Panc1 (cell line): ENCODE data around the gene TDRD7. TPM values are rescaled to one million over a fixed set of nuclear protein-coding genes. Genes with fewer than 3 reads are reported as not detected.

Experiments
- ATAC-seq: fragments of 200-7000 bp; cut with Tn5 transposase; 2 replicates; pipeline ENCODE4 v1.9.1; 2020; ENCODE audit warnings: mild to moderate bottlenecking, moderate library complexity
- BruUV-seq: library from RNA; stranded (reverse); fragments of 400-500 nt; replicated peaks from 2 replicates; lab custom pipeline; 2021; lab: Mats Ljungman, UMichigan
- CTCF ChIA-PET: fragments of 300-600 bp; sonication (Branson Sonifier 250); formaldehyde crosslinking; loops from one replicate; lab custom pipeline; 2022; ENCODE audit warnings: antibody characterized with exemption; lab: Charles Lee
- POLR2A ChIA-PET: fragments of 300-600 bp; sonication (Branson Sonifier 250); formaldehyde crosslinking; loops from one replicate; lab custom pipeline; 2022; ENCODE audit warnings: antibody characterized with exemption; lab: Charles Lee
- DNase-seq: peaks from one replicate; pipeline ENCODE4 v3.0.0-alpha.2; 2010; ENCODE audit warnings: low read depth, low spot score
- H3K27ac ChIP-seq: 2 replicates; pipeline ENCODE4 v1.5.1; 2011; ENCODE audit warnings: mild to moderate bottlenecking, low read length, inconsistent platforms
- H3K27me3 ChIP-seq: fragments of 200-500 bp; sonication (Bioruptor generic); 2 replicates; pipeline ENCODE4 v1.6.0; 2014; ENCODE audit warnings: low read length, inconsistent platforms; ENCODE audit not compliant: control insufficient read depth, insufficient read depth
- H3K36me3 ChIP-seq: fragments of 200-500 bp; sonication (Bioruptor generic); 2 replicates; pipeline ENCODE4 v1.5.1; 2014; ENCODE audit warnings: inconsistent platforms, mild to moderate bottlenecking, low read length, moderate library complexity; ENCODE audit not compliant: control insufficient read depth, insufficient read depth
- H3K4me1 ChIP-seq: 2 replicates; pipeline ENCODE4 v1.5.1; 2011; ENCODE audit warnings: inconsistent platforms, mild to moderate bottlenecking, low read length, moderate library complexity; ENCODE audit not compliant: control insufficient read depth, insufficient read depth
- H3K4me3 ChIP-seq, 2 experiments: 2 replicates each; pipeline ENCODE4 v1.5.1; 2011 to 2012; ENCODE audit warnings: low read depth in 2 of 2, low read length in 2 of 2, mild to moderate bottlenecking in 2 of 2, inconsistent platforms in 1 of 2, moderate library complexity in 1 of 2
- H3K9me3 ChIP-seq: fragments of 200-500 bp; sonication (Bioruptor generic); 2 replicates; pipeline ENCODE4 v1.5.1; 2014; ENCODE audit warnings: low read depth, mild to moderate bottlenecking, inconsistent platforms, low read length, moderate library complexity; ENCODE audit not compliant: control insufficient read depth, insufficient read depth
- CTCF ChIP-seq: fragments of 450-650 bp; IDR thresholded peaks from 2 replicates; pipeline ENCODE4 v1.5.1; 2017; ENCODE audit warnings: mild to moderate bottlenecking
- POLR2AphosphoS5 ChIP-seq: IDR thresholded peaks from 2 replicates; pipeline ENCODE4 v1.6.1; 2012; ENCODE audit warnings: mild to moderate bottlenecking, low read depth, low read length, moderate library complexity
- REST ChIP-seq, 2 experiments: IDR thresholded peaks; 2 replicates each; pipeline ENCODE4 v1.6.1; 2011 to 2012; ENCODE audit warnings: low read depth in 2 of 2, control low read depth in 1 of 2, low read length in 1 of 2, mild to moderate bottlenecking in 1 of 2, moderate library complexity in 1 of 2; ENCODE audit not compliant: insufficient read depth in 1 of 2
- SIN3A ChIP-seq: IDR thresholded peaks from 2 replicates; pipeline ENCODE4 v1.6.1; 2012; ENCODE audit warnings: low read depth, mild to moderate bottlenecking, low read length, moderate library complexity, borderline replicate concordance; ENCODE audit not compliant: insufficient read depth
- TCF7L2 ChIP-seq: IDR thresholded peaks from 2 replicates; pipeline ENCODE4 v1.6.1; 2011; ENCODE audit warnings: mild to moderate bottlenecking, low read depth, low read length, inconsistent platforms
- in situ Hi-C: cut with HindIII; loops from 2 replicates; pipeline ENCODE4 v1.10.0; 2016; ENCODE audit warnings: low sequenced_read_pairs, low pct_unique_long_range_greater_than_20kb
- intact Hi-C: fragments of 100-400 bp; cut with micrococcal nuclease; formaldehyde crosslinking; loops from one replicate; pipeline ENCODE4 v1.10.0; 2022; ENCODE audit not compliant: unreplicated experiment
- total RNA-seq: library from RNA; stranded (reverse); gene quantifications from one replicate; pipeline ENCODE4 v1.2.1, GENCODE V29; 2021; ENCODE audit not compliant: unreplicated experiment

Gene TDRD7
- total RNA-seq, 1 experiment from 2014 or later: 10.6 TPM

GRCh38 chr9:97501177-97501971 is 89.5 kb downstream of the TDRD7 start, which contains the start of gene TMOD1:
TMOD1 (plus strand) TSS chr9:97501666; CDS start chr9:97524189, 22,523 bp downstream.
- Histone ChIP-seq H3K4me1 (no peaks in the 10 kb centered on the region), H3K27ac (no peak within 1 kb of the TSS), H3K27me3 (peaks cover 5% of the 10 kb centered on the region), H3K36me3 (peaks cover 3% of the 10 kb centered on the region; the same call in 1 of the 2 replicates), H3K9me3 (no peaks in the 10 kb centered on the region), H3K4me3 (peak within 1 kb of the TSS; percentile 46 to 57)
- POLR2A ChIA-PET: no interaction called here
- in situ Hi-C loops: no loop called here
- ATAC-seq (peak; percentile 93), DNase-seq (no peak)
- CTCF ChIA-PET: no interaction called here
- intact Hi-C loops: no loop called here
- TF ChIP-seq SIN3A (no peak), CTCF (peak; percentile 70), TCF7L2 (peak; percentile 64), REST (IDR thresholded peaks at IDR 0.05; ENCODE audit: insufficient read depth in 1 of 2, low read depth in 2 of 2, low read length in 1 of 2) (no peak), POLR2AphosphoS5 (no peak)
- no TSS peak for BruUV-seq

GRCh38 chr9:97501972-97502221 is 90.0 kb downstream of the TDRD7 start:
- no peak; the same call in 1 of the 2 replicates for ATAC-seq
- Histone ChIP-seq H3K27me3 (peaks cover 5% of the 10 kb centered on the region), H3K27ac (no peak overlapping the region), H3K9me3 (no peaks in the 10 kb centered on the region), H3K4me3 (peak overlapping the region; percentile 44 to 46), H3K36me3 (peaks cover 3% of the 10 kb centered on the region; the same call in 1 of the 2 replicates), H3K4me1 (no peaks in the 10 kb centered on the region)
- ChIA-PET CTCF (no interaction called here), POLR2A (no interaction called here)
- no TSS peak for BruUV-seq
- intact Hi-C loops: no loop called here
- DNase-seq: no peak
- TF ChIP-seq SIN3A: no peak
- no peak for TF ChIP-seq REST (IDR thresholded peaks at IDR 0.05; ENCODE audit: insufficient read depth in 1 of 2, low read depth in 2 of 2, low read length in 1 of 2)
- TF ChIP-seq TCF7L2: no peak
- TF ChIP-seq CTCF: no peak
- no peak for TF ChIP-seq POLR2AphosphoS5
- in situ Hi-C loops: no loop called here
